NCI-H2107 treated with DMSO at 0.1 percent for 48 hours (cell line): ENCODE data around the gene COG8.
A peak's percentile ranks its signal among the peaks of the same experiment; 100 is the strongest.
"Not testable (repeated sequence)": the region's sequence is repeated elsewhere in the genome, so short reads cannot be mapped to it uniquely, and the experiment has no call there.

Experiments
- DNase-seq: peaks from one replicate; lab custom pipeline; 2025; ENCODE audit not compliant: unreplicated experiment; lab: John Stamatoyannopoulos, UW

The COG8 gene

GRCh38 chr16:69293401-69293800 is 46.0 kb downstream of the COG8 start:
- no peak for DNase-seq

GRCh38 chr16:69291657-69292056 is 47.7 kb downstream of the COG8 start:
- not testable (repeated sequence) for DNase-seq

DNA sequence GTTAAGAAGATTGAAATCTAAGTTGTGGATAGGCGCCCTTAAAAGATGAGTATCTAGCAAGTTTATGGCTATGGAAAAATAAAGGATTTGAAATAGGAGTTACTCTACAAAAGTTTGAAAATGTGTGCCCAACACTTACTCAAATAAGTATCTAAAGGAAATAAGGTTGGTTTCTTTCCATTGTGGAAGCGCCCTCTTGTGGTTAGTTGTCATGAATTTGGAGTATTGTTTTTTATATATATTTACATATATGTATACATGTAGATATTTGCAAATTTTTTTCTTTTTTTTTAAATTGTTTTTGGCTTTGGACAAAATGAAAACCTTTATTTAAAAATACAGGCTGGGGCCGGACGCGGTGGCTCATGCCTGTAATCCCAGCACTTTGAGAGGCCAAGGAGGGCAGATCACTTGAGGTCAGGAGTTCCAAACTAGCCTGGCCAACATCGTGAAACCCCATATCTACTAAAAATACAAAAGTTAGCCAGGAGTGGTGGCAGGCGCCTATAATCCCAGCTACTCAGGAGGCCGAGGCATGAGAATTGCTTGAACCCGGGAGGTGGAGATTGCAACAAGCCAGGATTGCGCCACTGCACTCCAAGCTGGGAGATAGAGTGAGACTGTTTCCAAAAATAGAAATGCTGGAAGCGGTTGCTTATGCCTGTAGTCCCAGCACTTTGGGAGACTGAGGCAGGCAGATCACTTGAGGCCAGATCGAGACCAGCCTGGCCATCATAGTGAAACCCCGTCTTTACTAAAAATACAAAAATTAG is 52.2 kb downstream of the COG8 start:
- peak; percentile 68 for DNase-seq

DNA sequence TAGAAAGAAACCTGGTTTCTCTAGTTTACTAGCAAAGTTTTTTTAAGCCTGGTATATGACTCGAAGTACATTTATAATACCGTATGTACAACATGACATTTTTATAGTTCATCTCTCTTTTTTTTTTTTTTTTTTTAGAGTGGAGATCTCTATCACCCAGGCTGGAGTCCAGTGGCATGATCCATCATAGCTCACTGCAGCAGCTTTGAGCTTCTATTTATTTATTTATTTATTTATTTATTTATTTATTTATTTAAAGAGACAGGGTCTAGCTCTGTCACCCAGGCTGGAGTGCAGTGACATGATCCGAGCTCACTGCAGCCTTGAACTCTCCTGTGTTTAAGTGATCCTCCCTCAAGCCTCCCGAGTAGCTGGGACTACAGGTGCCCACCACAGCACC is 54.1 kb downstream of the COG8 start:
- no peak for DNase-seq

- no peak for DNase-seq
Observed at GRCh38 chr16:69283851-69284250, 55.5 kb downstream of the COG8 start.

- no peak for DNase-seq
Observed at GRCh38 chr16:69277413-69277812, 62.0 kb downstream of the COG8 start.
